GM18520 (cell line): ENCODE results near the gene COX15.
A peak's percentile ranks its signal among the peaks of the same experiment; 100 is the strongest.
"Not testable (repeated sequence)": the region's sequence is repeated elsewhere in the genome, so short reads cannot be mapped to it uniquely, and the experiment has no call there.

Experiments used
- ATAC-seq: cut with Tn5 transposase; IDR thresholded peaks from one replicate; pipeline ENCODE4 v1.9.1; 2021; ENCODE audit not compliant: unreplicated experiment

COX15 gene

DNA sequence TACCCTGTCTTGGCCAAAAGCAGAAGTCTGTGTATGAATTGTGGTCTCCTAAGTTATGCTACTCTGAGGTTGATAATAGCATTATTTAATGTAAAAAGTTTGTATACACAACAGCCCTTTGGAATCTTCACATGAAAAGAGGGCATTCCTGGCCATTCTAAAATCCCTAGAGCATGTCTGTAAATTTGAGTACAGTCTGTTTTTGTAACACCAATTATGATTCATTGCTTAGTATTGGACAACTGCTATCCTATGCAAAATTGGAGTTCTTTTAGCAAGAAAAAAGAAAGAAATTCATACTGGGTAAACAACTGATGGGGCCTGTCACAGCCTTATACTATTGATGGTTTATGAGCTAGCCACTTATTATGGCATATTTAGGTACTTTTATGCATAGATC lies 10.3 kb upstream of the COX15 start:
- no peak for ATAC-seq

GRCh38 chr10:99740933-99741559 lies 9.1 kb upstream of the COX15 start:
- no peak for ATAC-seq

GRCh38 chr10:99740260-99740659 lies 8.3 kb upstream of the COX15 start:
- ATAC-seq = no peak

DNA sequence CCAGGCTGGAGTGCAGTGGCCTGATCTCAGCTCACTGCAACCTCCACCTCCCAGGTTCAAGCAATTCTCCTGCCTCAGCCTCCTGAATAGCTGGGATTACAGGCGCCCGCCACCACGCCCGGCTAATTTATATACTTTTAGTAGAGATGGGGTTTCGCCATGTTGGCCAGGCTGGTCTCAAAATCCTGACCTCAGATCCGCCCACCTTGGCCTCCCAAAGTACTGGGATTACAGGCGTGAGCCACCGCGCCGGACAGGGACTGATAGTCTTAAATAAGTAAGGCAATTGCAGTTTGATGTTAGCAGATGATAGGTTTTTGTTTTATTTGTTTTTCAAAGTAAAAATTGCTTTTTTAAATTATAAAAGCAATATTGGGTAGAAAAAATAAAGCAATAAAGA lies 2.2 kb upstream of the COX15 start:
- not testable (repeated sequence) for ATAC-seq

DNA sequence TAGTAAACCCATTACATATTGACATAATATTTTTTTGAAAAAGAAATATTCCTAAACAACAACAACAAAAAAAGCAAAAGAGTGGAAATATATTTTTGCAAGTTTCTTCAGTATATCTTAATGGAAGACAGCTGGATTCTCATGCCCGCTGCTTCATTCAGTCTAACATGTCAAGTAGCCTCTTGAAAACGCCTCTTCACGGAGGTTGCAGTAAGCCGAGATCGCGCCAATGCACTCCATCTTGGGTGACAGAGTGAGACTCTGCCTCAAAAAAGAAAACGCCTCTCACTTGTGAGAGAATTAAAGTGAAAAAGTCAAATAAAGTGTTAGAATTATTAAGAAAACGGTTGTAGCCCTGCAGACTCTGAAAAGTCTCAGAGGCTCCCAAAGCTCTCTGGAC lies 1.4 kb upstream of the COX15 start:
- no peak for ATAC-seq

GRCh38 chr10:99731306-99732032 lies 458 bp downstream of the COX15 start:
- ATAC-seq = no peak

DNA sequence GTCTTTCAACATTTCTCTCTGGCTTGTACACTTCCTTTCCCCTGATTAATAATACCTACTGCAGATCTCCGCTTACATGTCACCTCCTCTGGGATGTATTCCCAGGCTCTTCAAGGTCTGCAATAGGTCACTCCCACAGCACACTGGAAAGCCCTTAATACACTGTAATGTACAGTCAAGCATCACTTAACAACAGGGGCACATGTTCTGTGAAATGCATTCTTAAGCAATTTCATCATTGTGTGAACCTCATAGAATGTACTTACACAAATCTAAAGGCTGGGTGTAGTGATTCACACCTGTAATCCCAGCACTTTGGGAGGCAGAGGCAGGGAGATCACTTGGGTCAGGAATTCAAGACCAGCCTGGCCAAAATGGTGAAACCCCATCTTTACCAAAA lies 1.9 kb downstream of the COX15 start:
- ATAC-seq = no peak

DNA sequence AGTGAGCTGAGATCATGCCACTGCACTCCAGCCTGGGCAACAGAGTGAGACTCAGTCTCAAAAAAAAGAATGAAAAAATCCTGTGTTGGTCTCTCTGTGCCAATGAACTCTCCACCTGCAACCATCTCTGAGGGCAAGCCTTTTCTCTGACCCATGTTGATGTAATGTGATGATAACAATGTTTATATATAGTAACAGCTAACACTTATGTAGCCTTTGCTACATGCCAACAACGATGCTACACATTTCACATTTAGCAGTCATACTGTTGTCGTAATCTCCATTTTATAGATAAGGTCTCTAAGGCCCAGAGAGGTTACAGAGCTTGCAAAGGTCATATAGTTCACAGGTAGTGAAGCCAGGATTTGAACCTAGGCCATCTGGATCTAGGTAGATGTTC lies 11.5 kb downstream of the COX15 start:
- ATAC-seq = no peak

- ATAC-seq = no peak
Observed at GRCh38 chr10:99714446-99714845, 17.5 kb downstream of the COX15 start.

DNA sequence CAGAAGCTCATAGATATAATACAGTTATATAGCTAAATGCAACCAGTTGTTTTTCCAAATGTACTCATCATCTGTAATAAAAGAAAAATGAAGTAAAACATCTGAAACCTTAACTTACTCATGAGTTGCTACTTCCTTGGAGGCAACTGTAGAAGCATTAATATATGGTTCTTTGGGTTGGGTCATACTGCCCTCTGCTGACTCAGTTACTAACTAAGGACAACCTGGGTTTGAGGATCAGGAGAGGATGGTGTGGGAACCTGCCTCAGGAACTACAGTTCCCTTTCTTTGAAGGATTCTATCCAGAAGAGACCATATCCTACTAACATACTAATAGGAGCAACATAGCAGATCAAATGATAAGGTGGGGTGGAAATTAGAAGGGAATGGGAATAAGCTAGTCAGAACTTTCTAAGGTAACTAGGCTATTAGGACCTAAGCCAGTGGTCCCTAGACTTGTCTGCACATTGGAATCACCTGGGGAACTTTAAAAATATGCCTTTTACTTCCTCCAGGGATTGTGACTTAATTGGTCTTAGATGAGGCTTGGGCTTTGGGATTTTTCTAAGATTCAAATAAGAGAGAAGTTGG lies 20.7 kb downstream of the COX15 start:
- no peak for ATAC-seq

DNA sequence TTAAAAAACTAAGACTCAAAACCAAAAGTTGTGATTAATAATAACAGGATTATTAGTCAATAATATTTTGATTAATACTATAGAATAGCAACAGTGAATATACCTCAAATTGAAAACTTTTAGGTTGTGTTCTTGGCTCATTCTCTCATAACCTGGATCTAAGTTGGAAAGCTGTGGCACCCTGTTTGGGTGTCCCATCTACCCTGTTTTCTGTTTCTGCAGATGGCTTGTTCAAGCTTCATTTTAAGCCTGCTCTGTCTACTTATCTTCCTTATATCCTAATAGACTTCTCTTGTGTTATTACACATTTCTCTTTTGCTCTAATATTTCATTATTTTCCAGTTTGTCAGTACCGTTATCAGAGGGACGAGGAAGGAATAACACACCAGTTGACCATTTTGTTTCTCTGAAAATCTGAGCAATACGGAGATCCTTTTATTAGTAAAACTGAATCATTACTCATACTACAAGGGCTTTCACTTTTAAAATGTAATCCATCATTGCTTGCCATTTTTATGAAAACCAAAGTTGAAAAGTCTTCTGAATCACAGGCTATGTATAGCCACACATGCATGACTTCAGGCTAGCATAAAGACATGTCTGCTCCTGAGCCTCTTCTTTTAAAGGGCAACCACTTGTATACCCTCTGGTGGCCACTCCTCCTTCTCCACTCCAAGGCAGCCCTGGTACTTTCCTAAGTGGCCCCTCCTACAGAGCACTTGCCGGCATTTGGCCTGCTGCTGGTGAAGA lies 22.3 kb downstream of the COX15 start:
- peak; percentile 73 for ATAC-seq

DNA sequence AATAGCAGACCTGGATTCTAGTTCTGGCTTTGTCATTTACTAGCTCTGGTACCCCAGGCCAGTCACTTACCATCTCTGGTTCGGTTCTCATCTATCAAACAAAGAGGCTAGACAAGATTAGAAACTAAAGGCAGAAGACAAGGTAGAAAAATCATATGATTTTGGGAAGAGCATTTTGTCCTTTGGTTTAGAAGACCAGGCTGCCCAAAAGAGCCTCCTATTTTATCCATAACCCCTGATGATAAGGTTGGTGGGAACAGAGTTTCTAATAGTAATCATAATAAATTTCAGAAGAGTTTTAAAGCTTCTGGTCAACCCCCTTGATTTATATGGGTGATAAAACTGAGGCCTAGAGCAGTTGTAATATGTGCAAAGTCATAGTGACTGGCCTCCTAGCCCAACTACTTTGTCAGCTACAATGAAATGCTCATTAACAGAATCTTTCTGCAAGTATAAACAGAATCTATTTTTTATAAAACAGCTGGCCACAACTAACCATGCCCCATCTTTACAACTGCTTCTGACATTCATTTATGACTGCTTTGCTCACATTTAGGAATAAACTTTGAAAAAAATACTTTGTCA lies 23.4 kb downstream of the COX15 start:
- ATAC-seq = no peak

DNA sequence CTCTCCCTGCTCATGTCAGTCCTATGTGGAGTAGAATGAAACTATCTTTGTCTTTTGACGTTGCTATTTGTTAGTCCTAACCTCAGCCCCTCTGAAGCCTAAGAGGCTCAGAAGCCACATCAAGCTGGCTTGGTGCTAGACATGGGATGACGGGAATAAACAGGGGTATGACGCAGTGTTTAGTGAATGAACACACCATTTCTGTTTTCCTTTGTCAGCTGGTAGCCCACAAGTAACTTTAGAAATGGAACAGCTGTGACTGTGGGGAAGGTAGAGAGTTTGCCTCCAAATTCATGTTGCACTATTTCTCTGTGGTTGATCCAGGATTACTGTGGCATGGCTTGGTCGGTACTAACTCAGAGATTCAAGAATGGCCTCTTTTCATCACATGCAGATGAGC lies 31.3 kb downstream of the COX15 start:
- ATAC-seq = no peak

GRCh38 chr10:99698504-99699080 lies 33.3 kb downstream of the COX15 start:
- no peak for ATAC-seq

GRCh38 chr10:99695761-99696160 lies 36.2 kb downstream of the COX15 start:
- no peak for ATAC-seq

GRCh38 chr10:99693933-99694583 lies 37.9 kb downstream of the COX15 start:
- ATAC-seq = no peak

- no peak for ATAC-seq
Observed at GRCh38 chr10:99689461-99689860, 42.5 kb downstream of the COX15 start.

GRCh38 chr10:99685597-99685967 lies 46.3 kb downstream of the COX15 start:
- no peak for ATAC-seq

DNA sequence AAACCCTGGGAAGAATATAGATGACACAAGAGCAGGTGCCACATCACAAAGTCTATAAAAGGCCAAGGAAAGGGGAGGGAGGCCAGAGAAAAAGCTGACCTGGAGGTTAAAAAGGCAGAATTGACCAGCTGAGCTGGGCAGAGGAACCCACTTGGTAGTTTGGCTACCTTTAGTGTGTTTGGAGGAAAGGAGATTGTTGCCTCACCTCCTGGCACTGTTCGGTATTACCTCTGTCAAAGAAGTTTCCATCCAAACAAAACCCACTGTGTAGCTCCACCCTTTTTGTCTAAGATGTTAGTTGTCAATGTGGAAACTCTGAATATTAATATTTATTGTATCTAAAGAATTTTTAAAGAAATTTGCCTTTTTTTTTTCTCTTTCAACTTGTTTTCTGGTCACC lies 49.2 kb downstream of the COX15 start:
- no peak for ATAC-seq
